Measurements from ENCODE around the gene VAC14.

DNA sequence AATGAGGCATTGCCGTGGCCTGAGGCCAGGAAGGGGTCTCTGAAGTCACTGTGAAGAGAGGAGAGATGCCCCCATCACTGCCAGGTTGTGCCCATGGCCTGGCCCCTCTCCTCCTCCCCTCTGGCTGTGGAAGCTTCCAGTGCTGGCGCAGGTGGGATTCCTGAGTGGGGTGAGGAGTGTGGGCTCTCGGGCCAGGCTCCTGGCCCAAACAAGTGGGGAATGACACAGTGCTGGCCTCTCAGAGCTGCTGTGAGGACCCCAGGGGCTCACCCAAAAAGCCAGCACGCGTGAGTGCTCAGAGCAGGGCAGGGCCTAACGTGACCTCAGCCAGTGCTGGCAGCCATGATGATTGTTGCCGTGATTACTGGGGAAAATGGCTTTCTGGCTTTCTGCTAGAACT lies 61.6 kb downstream of the VAC14 start:
- TF ChIP-seq EZH2 (IDR thresholded peaks at IDR 0.05; ENCODE audit: insufficient read depth, poor library complexity, severe bottlenecking) (no peak), EZH2phosphoT487 (IDR thresholded peaks at IDR 0.05; ENCODE audit: insufficient read depth, low read depth) (no peak)

All from GM23248 (cell line).